Neural cell (in vitro differentiated cells): ENCODE data around the gene GSTM2.
"Not testable (repeated sequence)": the region's sequence is repeated elsewhere in the genome, so short reads cannot be mapped to it uniquely, and the experiment has no call there.

Source experiments
- EZH2 ChIP-seq: fragments of 200-600, 300-800 bp; shearing (Covaris generic), sonication (generic); IDR thresholded peaks from 2 replicates; pipeline ENCODE4 v1.6.1; 2014; ENCODE audit warnings: antibody characterized with exemption, low read length, borderline replicate concordance, mild to moderate bottlenecking; ENCODE audit not compliant: insufficient read depth, poor library complexity, severe bottlenecking
- MXI1 ChIP-seq: fragments of 450-650 bp; conservative IDR thresholded peaks from 2 replicates; pipeline ENCODE4 v1.6.1; 2014; ENCODE audit warnings: antibody characterized with exemption, mild to moderate bottlenecking; ENCODE audit not compliant: poor library complexity, severe bottlenecking
- TAF1 ChIP-seq: IDR thresholded peaks from 2 replicates; pipeline ENCODE4 v1.6.1; 2012; ENCODE audit warnings: low read depth
- TF ChIP-seq, protein P1 (sequence below): IDR thresholded peaks from 2 replicates; pipeline ENCODE4 v1.6.1; 2012; ENCODE audit warnings: borderline replicate concordance
- TF ChIP-seq, protein P2 (sequence below): fragments of 450-650 bp; IDR thresholded peaks from 2 replicates; pipeline ENCODE4 v1.5.1; 2014; ENCODE audit warnings: antibody characterized with exemption, mild to moderate bottlenecking, moderate library complexity; ENCODE audit not compliant: poor library complexity, severe bottlenecking

DNA sequence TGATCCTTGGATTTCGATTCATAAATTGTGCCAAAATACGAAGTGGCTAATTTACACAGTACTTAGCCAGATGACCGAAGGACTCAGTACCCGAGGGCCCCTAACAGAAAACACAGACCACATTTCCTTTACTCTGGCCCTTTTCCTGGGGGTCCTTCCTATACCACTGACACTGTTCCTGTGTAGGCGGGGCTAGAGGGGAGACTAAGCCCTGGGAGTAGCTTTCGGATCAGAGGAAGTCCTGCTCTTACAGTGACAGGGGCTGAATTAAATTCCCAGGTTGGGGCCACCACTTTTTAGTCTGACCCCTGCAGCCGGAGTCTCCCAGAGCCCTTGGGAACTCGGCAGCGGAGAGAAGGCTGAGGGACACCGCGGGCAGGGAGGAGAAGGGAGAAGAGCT lies 19.3 kb downstream of the GSTM2 start:
- TF ChIP-seq, protein P1, sequence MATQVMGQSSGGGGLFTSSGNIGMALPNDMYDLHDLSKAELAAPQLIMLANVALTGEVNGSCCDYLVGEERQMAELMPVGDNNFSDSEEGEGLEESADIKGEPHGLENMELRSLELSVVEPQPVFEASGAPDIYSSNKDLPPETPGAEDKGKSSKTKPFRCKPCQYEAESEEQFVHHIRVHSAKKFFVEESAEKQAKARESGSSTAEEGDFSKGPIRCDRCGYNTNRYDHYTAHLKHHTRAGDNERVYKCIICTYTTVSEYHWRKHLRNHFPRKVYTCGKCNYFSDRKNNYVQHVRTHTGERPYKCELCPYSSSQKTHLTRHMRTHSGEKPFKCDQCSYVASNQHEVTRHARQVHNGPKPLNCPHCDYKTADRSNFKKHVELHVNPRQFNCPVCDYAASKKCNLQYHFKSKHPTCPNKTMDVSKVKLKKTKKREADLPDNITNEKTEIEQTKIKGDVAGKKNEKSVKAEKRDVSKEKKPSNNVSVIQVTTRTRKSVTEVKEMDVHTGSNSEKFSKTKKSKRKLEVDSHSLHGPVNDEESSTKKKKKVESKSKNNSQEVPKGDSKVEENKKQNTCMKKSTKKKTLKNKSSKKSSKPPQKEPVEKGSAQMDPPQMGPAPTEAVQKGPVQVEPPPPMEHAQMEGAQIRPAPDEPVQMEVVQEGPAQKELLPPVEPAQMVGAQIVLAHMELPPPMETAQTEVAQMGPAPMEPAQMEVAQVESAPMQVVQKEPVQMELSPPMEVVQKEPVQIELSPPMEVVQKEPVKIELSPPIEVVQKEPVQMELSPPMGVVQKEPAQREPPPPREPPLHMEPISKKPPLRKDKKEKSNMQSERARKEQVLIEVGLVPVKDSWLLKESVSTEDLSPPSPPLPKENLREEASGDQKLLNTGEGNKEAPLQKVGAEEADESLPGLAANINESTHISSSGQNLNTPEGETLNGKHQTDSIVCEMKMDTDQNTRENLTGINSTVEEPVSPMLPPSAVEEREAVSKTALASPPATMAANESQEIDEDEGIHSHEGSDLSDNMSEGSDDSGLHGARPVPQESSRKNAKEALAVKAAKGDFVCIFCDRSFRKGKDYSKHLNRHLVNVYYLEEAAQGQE: not testable (repeated sequence)
- TF ChIP-seq, protein P2, sequence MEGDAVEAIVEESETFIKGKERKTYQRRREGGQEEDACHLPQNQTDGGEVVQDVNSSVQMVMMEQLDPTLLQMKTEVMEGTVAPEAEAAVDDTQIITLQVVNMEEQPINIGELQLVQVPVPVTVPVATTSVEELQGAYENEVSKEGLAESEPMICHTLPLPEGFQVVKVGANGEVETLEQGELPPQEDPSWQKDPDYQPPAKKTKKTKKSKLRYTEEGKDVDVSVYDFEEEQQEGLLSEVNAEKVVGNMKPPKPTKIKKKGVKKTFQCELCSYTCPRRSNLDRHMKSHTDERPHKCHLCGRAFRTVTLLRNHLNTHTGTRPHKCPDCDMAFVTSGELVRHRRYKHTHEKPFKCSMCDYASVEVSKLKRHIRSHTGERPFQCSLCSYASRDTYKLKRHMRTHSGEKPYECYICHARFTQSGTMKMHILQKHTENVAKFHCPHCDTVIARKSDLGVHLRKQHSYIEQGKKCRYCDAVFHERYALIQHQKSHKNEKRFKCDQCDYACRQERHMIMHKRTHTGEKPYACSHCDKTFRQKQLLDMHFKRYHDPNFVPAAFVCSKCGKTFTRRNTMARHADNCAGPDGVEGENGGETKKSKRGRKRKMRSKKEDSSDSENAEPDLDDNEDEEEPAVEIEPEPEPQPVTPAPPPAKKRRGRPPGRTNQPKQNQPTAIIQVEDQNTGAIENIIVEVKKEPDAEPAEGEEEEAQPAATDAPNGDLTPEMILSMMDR: not testable (repeated sequence)
- not testable (repeated sequence) for TF ChIP-seq MXI1, EZH2, TAF1
